Measurements from ENCODE around the gene TNFSF9. TPM values are rescaled to one million over a fixed set of nuclear protein-coding genes. Genes with fewer than 3 reads are reported as not detected.
A peak's percentile ranks its signal among the peaks of the same experiment; 100 is the strongest.
"Not testable (repeated sequence)": the region's sequence is repeated elsewhere in the genome, so short reads cannot be mapped to it uniquely, and the experiment has no call there.

TNFSF9 gene
- total RNA-seq, 2 donors from 2014 or later: 2.2 to 3.3 TPM

GRCh38 chr19:6531163-6531955, 533 bp downstream of the TNFSF9 start:
- no peak for DNase-seq
- H3K36me3 Mint-ChIP-seq (ENCODE audit: low read depth): peaks cover 10% of the 10 kb centered on the region
- H3K4me1 Mint-ChIP-seq: peaks cover 42% of the 10 kb centered on the region
- H3K27ac Mint-ChIP-seq: peak overlapping the region; percentile 84
- peak overlapping the region; percentile 96 for H3K4me3 Mint-ChIP-seq
- no peak for ATAC-seq
- H3K27me3 Mint-ChIP-seq: peaks cover 33% of the 10 kb centered on the region
- no peaks in the 10 kb centered on the region for H3K9me3 ChIP-seq (ENCODE audit: control insufficient read depth, low read length, poor library complexity, severe bottlenecking)

- Mint-ChIP-seq H3K4me1 (peaks cover 46% of the 10 kb centered on the region), H3K27ac (no peak overlapping the region), H3K4me3 (peak overlapping the region; percentile 82), H3K27me3 (peaks cover 33% of the 10 kb centered on the region), H3K36me3 (ENCODE audit: low read depth) (peaks cover 10% of the 10 kb centered on the region)
- no peaks in the 10 kb centered on the region for H3K9me3 ChIP-seq (ENCODE audit: control insufficient read depth, low read length, poor library complexity, severe bottlenecking)
- DNase-seq (no peak), ATAC-seq (no peak)
These were observed 1.1 kb downstream of the TNFSF9 start for GRCh38 chr19:6531956-6532243.

GRCh38 chr19:6532244-6532999, 1.6 kb downstream of the TNFSF9 start:
- Mint-ChIP-seq H3K27me3 (peaks cover 33% of the 10 kb centered on the region), H3K4me3 (peak overlapping the region; percentile 82), H3K36me3 (ENCODE audit: low read depth) (peaks cover 10% of the 10 kb centered on the region), H3K27ac (no peak overlapping the region), H3K4me1 (peaks cover 48% of the 10 kb centered on the region)
- H3K9me3 ChIP-seq (ENCODE audit: control insufficient read depth, low read length, poor library complexity, severe bottlenecking): no peaks in the 10 kb centered on the region
- ATAC-seq: no peak
- DNase-seq: no peak

DNA sequence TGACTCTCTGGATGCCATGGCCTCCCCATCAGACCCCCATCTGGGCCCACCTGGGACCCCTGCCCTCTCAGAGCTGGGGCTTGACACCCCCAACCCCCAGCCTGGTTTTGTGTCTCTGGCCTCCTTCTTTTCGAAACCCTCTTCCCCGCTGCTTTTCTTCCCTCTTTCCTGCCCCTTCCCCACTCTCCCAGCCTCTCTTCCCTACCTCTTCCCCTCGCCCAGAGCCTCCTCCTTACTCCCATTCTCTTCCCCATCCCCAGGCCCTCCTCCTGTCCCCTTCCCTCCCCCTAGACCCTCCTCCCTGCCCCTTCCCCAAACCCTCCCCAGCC, 2.1 kb downstream of the TNFSF9 start:
- Mint-ChIP-seq H3K27ac (no peak overlapping the region), H3K27me3 (peaks cover 33% of the 10 kb centered on the region), H3K4me3 (peak overlapping the region; percentile 82), H3K4me1 (peaks cover 48% of the 10 kb centered on the region), H3K36me3 (ENCODE audit: low read depth) (peaks cover 10% of the 10 kb centered on the region)
- DNase-seq (no peak), ATAC-seq (no peak)
- no peaks in the 10 kb centered on the region for H3K9me3 ChIP-seq (ENCODE audit: control insufficient read depth, low read length, poor library complexity, severe bottlenecking)

- ATAC-seq: no peak
- peak overlapping the region; percentile 41 for H3K27ac Mint-ChIP-seq
- no peaks in the 10 kb centered on the region for H3K9me3 ChIP-seq (ENCODE audit: control insufficient read depth, low read length, poor library complexity, severe bottlenecking)
- no peak overlapping the region for H3K4me3 Mint-ChIP-seq
- H3K36me3 Mint-ChIP-seq (ENCODE audit: low read depth): peaks cover 10% of the 10 kb centered on the region
- peaks cover 33% of the 10 kb centered on the region for H3K27me3 Mint-ChIP-seq
- peaks cover 48% of the 10 kb centered on the region for H3K4me1 Mint-ChIP-seq
- no peak for DNase-seq
These were observed 3.1 kb downstream of the TNFSF9 start for GRCh38 chr19:6533746-6534418.

DNA sequence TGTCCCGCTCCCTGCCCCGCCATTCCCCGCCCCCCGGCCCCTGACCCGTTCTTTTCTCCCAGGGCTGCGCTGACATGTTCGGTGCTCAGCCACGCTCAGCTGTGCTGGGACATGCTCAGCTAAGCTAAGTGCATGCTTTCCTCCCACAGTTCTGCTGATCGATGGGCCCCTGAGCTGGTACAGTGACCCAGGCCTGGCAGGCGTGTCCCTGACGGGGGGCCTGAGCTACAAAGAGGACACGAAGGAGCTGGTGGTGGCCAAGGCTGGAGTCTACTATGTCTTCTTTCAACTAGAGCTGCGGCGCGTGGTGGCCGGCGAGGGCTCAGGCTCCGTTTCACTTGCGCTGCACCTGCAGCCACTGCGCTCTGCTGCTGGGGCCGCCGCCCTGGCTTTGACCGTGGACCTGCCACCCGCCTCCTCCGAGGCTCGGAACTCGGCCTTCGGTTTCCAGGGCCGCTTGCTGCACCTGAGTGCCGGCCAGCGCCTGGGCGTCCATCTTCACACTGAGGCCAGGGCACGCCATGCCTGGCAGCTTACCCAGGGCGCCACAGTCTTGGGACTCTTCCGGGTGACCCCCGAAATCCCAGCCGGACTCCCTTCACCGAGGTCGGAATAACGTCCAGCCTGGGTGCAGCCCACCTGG, 3.7 kb downstream of the TNFSF9 start:
- no peak overlapping the region for H3K4me3 Mint-ChIP-seq
- peaks cover 10% of the 10 kb centered on the region for H3K36me3 Mint-ChIP-seq (ENCODE audit: low read depth)
- H3K27ac Mint-ChIP-seq: no peak overlapping the region
- ATAC-seq: no peak
- H3K27me3 Mint-ChIP-seq: peaks cover 32% of the 10 kb centered on the region
- H3K9me3 ChIP-seq (ENCODE audit: control insufficient read depth, low read length, poor library complexity, severe bottlenecking): no peaks in the 10 kb centered on the region
- peaks cover 44% of the 10 kb centered on the region for H3K4me1 Mint-ChIP-seq
- DNase-seq: no peak

GRCh38 chr19:6535558-6536137, 4.8 kb downstream of the TNFSF9 start:
- Mint-ChIP-seq H3K36me3 (ENCODE audit: low read depth) (peaks cover 6% of the 10 kb centered on the region), H3K4me1 (peaks cover 33% of the 10 kb centered on the region), H3K4me3 (no peak overlapping the region), H3K27ac (no peak overlapping the region), H3K27me3 (peaks cover 21% of the 10 kb centered on the region)
- no peak for ATAC-seq
- DNase-seq: no peak
- no peaks in the 10 kb centered on the region for H3K9me3 ChIP-seq (ENCODE audit: control insufficient read depth, low read length, poor library complexity, severe bottlenecking)

DNA sequence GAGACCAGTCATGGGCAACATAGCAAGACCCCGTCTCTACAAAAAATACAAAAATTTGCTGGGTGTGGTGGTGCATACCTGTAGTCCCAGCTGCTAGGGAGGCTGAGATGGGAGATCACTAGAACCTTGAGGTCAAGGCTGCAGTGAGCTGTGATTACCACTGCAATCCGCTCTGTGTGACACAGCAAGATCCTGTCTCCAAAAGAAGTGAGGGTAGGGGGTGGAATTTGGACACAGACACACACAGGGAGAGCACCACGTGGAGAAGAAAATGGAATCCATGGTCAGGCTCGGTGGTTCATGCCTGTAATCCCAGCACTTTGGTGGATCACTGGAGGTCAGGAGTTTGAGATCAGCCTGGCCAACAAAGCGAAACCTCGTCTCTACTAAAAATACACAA, 8.7 kb downstream of the TNFSF9 start:
- Mint-ChIP-seq H3K27ac (no peak overlapping the region), H3K4me3 (no peak overlapping the region), H3K36me3 (ENCODE audit: low read depth) (peaks cover 2% of the 10 kb centered on the region), H3K27me3 (peaks cover 7% of the 10 kb centered on the region), H3K4me1 (peaks cover 13% of the 10 kb centered on the region)
- no peak for DNase-seq
- no peaks in the 10 kb centered on the region for H3K9me3 ChIP-seq (ENCODE audit: control insufficient read depth, low read length, poor library complexity, severe bottlenecking)
- ATAC-seq: no peak

- Mint-ChIP-seq H3K4me1 (peaks cover 9% of the 10 kb centered on the region), H3K4me3 (no peak overlapping the region), H3K27ac (no peak overlapping the region), H3K36me3 (ENCODE audit: low read depth) (peaks cover 2% of the 10 kb centered on the region), H3K27me3 (peaks cover 12% of the 10 kb centered on the region)
- ATAC-seq (no peak), DNase-seq (no peak)
- no peaks in the 10 kb centered on the region for H3K9me3 ChIP-seq (ENCODE audit: control insufficient read depth, low read length, poor library complexity, severe bottlenecking)
These were observed 10.3 kb downstream of the TNFSF9 start for GRCh38 chr19:6540918-6541689.

DNA sequence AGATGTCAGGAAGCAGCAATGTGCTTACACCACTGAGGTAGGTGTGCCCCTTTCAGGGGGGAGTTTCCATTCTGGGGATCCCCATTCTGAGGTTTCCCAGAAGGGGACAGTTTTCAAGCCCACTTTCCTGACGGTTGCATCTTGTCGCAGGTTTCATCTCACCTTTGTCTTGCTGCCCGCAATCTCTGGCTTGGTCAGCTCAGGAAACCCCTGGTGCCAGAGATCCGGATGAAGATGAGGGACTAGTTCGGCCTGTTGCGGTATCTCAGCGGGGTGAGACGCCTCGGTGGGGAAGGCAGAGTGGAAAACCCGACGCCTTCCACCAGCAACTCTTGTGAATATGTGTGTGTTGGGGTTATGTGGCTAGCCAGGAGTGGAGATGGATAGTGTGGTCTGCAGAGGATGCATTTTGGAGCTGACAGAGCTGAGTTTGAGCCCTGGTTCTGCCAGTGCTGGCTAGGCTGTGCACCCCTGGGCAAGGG, 13.1 kb downstream of the TNFSF9 start:
- Mint-ChIP-seq H3K27me3 (peaks cover 16% of the 10 kb centered on the region), H3K27ac (no peak overlapping the region), H3K36me3 (ENCODE audit: low read depth) (peaks cover 4% of the 10 kb centered on the region), H3K4me1 (peaks cover 2% of the 10 kb centered on the region), H3K4me3 (peak overlapping the region; percentile 31)
- DNase-seq (no peak), ATAC-seq (peak; percentile 74)
- no peaks in the 10 kb centered on the region for H3K9me3 ChIP-seq (ENCODE audit: control insufficient read depth, low read length, poor library complexity, severe bottlenecking)

DNA sequence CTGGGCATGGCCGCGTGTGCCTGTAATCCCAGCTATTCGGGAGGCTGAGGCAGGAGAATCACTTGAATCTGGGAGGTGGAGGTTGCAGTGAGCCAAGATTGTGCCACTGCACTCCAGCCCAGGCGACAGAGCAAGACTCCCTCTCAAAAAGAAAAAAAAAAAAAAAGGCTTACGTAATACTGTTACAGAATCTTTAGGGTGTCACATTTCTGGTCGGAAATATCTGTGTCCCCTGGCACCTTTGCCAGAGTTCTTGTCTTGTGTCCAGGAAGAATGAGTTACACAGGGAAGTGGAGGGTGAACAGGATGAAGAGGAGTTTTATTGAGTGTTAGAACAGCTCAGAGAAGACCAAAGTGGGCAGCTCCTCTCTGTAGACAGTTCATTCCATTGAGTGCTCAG, 19.9 kb downstream of the TNFSF9 start:
- not testable (repeated sequence) for H3K9me3 ChIP-seq (ENCODE audit: control insufficient read depth, low read length, poor library complexity, severe bottlenecking); ATAC-seq; H3K4me1 Mint-ChIP-seq; H3K27me3 Mint-ChIP-seq; H3K27ac Mint-ChIP-seq; H3K36me3 Mint-ChIP-seq (ENCODE audit: low read depth); DNase-seq
- H3K4me3 Mint-ChIP-seq: peak overlapping the region; percentile 25

DNA sequence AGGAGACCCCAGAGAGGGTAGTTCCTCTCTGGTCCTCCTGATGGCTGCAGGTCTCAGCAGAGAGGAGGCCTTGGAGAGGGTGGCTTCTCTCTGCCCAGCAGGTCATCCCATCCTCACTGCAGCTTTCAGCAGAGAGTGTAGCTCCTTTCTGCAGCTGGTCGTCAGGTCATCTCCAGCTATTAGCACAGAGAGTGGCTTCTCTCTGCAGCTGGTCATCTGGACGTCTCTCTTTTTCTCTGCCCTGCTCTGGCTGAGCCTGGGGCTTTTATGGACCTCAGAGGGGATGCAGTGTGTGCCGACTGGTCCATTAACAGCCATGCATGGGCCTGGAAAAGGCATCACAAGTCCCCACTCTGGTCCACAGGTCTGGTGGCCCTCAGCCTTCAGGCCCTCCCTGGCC, 20.3 kb downstream of the TNFSF9 start:
- Mint-ChIP-seq H3K27me3 (peaks cover 4% of the 10 kb centered on the region), H3K4me3 (peak overlapping the region; percentile 25), H3K27ac (no peak overlapping the region)

More for the DNA sequence above, 20.3 kb downstream of the TNFSF9 start:
- ATAC-seq (no peak), DNase-seq (no peak)
- H3K4me1 Mint-ChIP-seq: peaks cover 3% of the 10 kb centered on the region
- H3K36me3 Mint-ChIP-seq (ENCODE audit: low read depth): peaks cover 3% of the 10 kb centered on the region
- no peaks in the 10 kb centered on the region for H3K9me3 ChIP-seq (ENCODE audit: control insufficient read depth, low read length, poor library complexity, severe bottlenecking)
